Measurements from ENCODE around the gene ENO2.
"Not testable (repeated sequence)": the region's sequence is repeated elsewhere in the genome, so short reads cannot be mapped to it uniquely, and the experiment has no call there.

ENO2 gene

DNA sequence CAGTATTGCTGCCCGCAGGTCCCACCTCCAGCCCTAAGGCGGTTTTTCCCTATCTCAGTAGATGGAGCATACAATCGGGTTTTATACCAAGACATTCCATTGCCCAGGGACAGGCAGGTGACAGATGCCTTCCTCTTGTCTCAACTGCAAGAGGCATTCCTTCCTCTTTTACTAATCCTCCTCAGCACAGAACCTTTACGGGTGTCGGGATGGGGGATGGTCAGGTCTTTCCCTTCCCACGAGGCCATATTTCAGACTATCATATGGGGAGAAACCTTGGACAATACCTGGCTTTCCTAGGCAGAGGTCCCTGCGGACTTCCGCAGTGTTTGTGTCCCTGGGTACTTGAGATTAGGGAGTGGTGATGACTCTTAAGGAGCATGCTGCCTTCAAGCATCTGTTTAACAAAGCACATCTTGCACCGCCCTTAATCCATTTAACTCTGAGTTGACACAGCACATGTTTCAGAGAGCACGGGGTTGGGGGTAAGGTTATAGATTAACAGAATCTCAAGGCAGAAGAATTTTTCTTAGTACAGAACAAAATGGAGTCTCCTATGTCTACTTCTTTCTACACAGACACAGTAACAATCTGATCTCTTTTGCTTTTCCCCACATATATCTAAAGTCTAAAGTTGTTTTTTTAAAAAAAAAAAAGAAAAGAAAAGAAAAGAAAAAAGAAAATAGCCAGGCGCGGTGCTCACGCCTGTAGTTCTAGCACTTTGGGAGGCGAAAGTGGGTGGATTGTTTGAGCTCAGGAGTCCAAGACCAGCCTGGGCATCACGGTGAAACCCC lies 28.0 kb upstream of the ENO2 start:
- DNase-seq, result not testable (repeated sequence)

DNA sequence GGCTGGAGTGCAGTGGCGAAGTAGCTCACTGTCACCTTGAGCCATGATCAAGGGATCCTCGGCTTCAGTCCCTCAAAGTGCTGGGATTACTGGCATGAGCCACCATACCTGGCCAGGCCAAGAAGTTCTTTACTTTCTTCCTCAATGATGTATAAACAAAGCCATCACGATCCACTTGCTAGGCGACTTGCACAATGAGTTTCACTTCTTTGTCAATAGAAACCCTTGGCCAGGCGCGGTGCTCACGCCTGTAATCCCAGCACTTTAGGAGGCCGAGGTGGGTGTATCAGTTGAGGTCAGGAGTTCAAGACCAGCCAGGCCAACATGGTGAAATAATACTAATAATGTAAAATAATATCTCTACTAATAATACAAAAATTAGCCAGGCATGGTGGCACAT lies 26.9 kb upstream of the ENO2 start:
- DNase-seq, result no peak

DNA sequence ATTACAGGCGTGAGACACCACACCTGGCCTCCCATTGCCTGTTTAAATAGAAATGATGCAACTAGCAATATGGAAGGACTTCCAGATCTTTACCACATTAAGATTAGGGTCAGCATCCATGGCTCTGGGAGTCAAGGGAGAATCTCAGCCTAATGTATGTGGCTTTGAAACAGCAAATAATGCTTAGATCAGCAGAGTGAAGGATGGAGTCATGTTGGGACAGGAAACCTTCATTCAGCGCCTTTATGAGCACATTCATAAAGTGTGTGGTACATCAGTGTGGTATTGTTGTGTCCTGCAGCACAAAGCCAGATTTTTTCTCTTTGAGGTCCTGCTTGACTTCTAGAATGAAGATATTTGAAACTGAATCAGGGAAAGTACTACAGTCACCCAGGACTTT lies 26.0 kb upstream of the ENO2 start:
- no peak for DNase-seq

DNA sequence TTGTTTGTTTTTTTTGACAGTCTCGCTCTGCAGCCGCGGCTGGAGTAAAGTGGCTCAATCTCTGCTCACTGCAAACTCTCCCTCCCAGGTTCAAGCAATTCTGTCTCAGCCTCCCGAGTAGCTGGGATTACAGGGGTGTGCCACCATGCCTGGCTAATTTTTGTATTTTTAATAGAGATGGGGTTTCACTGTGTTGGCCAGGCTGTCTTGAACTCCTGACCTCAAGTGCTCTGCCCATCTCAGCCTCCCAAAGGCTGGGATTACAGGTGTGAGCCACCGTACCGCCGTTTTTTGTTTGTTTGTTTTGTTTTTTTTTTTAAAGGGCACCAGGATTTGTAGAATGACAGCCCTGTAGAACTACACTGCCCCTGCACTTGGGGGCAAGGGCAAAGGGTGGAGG lies 25.6 kb upstream of the ENO2 start:
- DNase-seq, result not testable (repeated sequence)

DNA sequence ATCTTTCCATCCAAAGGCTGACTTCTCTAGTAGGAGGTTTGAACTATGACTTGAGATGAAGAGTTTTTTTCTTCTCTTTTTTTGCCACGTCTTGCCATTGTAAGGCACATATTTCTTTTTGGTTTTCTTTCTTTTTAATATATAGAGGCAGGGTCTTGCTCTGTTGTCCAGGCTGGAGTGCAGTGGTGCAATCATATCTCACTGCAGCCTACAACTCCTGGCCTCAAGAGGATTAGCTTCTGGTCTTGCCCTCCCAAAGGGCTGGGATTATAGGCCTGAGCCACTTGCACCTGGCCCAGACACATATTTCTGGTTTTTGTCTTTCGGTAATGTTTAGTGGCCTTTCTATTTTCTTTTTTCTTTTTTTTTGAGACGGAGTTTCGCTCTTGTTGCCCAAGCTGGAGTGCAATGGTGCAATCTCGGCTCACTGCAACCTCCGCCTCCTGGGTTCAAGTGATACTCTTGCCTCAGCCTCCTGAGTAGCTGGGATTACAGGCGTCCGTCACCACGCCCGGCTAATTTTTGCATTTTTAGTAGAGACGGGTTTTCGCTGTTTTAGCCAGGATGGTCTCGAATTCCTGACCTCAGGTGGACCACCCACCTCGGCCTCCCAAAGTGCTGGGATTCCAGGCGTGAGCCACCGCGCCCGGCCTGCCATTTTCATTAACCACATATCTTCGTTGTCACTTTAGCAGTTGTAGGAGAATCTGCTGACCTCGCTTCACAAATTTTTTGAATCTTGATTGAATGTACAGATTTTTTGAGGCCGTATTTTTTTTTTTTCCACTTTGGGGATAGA lies 24.4 kb upstream of the ENO2 start:
- DNase-seq, result not testable (repeated sequence)

DNA sequence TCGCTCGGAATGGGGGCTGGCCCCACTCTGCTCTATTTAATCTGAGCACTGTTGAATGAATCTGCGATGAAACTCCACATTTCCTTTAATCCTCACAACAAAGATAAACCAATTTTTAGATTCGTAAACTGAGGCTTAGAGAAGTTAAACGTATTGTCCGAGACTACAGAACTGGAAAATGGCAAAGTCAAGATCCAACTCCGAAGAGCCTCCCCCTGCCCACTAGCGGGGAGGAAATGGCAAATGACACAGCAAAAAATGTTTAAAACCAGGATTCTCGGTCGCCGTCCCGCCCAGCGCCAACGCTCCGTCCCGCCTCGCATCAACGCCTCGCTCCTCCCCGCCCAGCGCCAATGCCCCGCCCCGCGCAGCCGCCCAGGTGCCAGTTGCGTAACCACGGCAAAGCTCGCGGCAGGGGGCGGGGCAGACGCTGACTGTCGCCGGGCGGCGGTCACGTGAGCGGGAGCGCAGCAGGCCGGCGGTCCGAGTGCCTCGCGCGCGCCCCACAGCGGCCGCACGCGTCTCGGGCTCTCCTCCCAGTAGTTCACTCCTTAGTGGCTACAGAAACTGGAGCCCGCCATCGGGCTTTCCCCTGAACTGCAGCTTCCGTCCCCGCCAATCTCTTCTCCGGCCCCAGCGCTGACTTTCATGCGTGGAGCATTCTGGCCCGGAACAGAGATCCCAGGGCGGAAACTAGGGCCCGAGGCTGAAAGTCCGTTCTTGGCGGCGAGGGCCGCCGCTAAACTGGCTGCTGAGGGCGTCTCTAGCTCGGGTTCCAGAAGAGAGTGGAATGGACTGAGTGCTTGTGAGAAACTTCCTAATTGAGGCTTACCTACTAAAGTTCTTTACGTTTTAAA lies 23.4 kb upstream of the ENO2 start:
- DNase-seq, result peak; percentile 100

DNA sequence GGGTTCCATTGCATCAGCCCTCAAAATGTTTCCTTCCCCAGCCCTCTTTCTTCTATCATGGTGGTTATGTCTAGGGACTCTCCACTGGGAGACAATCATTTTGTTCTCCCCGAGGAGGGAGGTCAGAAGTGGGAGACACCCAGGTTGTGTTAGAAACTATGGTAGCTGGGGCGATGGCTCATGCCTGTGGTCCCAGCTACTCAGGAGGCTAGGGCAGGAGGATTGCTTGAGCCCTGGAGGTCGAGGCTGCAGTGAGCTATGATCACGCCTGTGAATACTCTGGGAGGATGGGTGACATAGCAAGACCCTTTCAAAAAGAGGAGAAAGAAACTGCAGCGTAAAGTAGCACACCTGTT lies 22.8 kb upstream of the ENO2 start:
- DNase-seq, result no peak

DNA sequence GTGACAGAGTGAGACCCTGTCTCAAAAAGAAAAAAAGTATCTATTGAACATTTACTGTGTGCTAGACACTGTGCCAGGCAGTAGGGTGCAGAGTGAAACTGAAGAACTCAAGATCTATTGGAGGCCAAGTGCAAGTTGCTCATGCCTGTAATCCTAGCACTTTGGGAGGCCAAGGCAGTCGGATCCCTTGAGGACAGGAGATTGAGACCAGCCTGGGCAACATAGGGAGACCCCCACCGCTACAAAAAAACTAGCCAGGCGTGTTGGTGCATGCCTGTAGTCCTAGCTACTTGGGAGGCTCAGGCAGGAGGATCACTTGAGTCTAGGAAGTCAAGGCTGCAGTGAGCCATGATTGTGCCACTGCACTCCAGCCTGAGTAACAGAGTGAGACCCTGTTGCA lies 21.7 kb upstream of the ENO2 start:
- DNase-seq, result not testable (repeated sequence)

DNA sequence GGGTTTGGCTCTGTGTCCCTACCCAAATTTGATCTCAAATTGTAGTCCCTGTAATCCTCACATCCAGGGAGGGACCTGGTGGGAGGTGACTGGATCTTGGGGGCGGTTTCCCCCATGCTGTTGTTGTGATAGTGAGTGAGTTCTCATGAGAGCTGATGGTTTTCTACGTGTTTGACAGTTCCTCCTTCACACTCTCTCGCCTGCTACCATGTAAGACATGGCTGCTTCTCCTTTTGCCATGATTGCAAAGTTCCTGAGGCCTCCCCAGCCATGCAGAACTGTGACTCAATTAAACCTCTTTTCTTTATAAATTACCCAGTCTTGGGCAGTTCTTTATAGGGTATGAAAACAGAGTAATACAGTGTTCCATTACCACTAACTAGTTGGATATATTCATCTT lies 20.1 kb upstream of the ENO2 start:
- no peak for DNase-seq

DNA sequence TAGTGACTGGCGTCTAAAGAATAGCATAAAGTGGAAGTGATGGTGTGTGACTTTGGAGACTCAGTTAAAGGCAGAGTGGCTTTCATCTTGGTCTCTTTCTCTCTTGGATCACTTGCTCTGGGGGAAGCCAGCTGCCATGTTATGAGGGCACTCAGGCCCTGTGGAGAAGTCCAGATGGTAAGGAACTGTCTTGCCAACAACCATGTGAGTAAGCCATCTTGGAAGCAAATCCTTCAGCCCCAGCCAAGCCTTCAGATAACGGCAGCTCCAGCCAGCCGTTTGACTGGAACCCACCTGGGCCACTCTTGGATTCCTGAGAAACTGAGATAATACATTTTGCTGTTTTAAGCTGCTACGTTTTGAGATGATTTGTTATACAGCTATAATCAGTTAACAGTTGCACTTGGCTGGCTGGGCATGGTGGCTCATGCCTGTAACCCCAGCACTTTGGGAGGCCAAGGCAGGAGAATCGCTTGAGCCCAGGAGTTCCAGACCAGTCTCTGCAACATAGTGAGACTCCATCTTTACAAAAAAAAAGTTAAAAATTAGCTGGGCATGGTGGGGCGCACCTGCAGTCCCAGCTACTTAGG lies 17.4 kb upstream of the ENO2 start:
- no peak for DNase-seq

DNA sequence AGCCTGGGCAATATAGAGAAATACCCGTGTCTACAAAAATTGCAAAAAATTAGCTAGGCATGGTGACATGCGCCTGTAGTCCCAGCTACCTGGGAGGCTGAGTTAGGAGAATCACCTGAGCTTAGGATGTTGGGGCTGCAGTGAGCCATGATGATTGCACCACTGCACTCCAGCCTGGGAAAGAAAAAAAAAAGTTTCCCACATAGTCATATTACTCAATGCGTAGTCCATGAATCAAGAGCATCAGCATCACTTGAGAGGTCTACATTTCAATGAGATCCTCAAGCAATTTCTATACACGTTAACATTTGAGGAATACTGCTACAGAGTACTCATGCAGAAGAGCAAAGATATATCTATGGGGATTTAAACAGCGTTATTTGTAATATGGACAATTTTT lies 15.0 kb upstream of the ENO2 start:
- DNase-seq, result no peak

DNA sequence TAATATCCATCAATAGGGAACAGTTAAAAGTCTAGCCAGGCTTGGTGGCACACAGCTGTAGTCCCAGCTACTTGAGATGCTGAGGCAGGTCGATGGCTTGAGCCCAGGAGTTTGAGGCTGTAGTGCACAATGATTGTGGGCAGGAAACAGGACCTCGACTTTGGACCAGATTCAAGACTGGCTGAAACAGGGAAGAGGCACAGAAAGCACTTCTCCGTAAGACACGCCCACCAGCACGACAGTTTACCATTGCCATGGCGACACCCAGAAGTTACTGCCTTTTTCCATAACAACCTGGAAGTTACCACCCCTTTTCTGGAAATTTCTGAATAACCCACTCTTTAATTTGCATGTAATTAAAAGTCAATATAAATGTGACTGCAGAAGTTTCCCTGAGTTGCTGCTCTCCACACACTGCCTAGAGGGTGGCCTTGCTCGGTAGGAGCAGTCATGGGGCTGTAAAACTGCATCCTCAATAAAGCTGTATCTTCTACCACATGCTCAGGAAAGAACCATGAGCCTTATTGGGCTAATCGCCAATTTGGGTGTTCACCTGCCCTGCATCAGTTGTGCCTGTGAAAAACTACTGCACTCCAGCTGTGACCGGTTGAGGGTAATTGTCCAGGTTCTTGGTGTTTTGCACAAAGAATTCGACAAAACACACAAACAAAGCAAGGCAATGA lies 14.4 kb upstream of the ENO2 start:
- DNase-seq, result no peak

DNA sequence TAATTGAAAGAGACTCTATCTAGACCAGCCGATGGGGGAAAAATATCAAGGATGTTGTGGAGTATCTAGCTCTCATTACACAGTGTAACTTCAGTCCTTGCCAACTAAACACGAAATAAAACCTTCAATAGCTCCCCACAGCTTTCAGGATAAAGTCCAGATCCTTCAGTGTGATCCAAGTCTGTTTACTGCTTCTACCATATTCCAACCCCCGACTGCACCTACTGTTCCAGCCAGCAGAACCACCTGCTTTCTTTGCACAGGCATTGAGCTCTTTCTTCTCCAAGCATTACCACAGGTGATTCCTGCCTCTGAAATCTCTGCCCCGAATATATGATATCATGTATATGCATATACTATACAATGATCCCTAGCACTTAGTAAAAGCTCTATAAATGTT lies 11.9 kb upstream of the ENO2 start:
- DNase-seq, result no peak

DNA sequence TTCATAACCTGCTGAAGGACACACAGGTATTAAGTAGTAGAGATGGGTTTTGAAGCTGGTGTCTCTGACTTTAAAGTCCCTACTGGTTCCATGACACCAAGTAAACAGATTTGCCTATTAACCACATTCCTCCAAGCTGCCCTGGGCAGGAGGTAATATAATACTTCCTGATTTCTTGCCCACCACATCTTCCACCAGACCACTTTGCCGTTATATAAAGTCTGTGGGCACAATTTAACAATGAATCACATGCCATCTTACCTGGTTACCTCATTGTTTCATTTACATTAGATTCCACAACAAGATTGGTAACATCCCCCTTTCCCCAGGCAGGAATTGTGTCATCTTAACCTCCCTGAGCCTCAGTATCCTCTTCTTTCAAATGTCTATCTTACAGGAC lies 10.7 kb upstream of the ENO2 start:
- DNase-seq, result no peak

DNA sequence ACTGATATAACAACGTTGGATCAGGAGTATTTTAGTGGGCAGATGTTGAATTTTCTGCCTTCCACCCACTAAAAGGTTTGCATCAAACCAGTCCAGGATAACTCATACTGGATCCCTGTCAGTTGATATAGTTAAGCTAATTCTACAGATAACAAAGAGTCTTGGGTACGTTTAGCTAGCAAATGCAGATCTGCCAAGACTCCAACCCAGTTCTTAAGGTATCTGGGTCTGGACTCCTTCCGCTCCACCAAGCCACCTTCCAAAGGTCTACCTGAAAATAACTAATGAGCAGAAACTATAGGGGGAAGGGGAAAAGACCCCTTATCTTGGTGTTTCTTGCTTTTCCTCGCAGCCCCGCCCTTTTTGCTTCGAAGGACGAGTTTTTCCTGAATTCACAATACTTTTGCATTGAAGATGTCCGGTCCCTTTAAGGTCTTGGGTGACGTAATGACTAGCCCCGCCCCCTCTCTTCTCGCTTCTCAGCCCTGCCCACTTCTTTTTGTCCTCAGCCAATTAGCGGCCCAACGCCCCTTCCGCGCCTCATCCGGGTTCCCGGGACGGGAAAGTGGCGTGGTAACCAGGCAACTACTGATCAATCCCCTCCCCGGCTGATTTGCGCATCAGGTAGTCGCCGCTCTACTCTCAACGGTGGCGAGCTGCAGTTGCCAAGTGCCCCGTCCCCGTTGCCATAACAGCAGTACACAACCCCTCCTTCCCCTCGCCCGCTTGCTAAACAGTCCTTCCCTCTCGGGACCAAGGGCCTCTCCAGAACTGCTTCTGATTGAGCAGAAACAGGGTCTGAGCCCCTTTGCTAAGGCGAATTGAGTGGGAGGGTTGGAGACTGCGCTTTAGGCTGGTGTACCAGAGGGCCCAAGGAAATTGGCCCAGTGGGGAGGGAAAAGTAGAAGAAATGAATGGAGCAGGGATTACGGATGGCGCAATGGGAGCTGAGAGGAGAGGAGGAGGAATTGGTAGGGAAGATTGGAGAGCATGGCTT lies 9.8 kb upstream of the ENO2 start, which contains the start of gene LRRC23:
Gene LRRC23, plus strand, starts transcription at position 543 of the 997 bp plus-strand sequence. CDS start 812 bp downstream, outside the sequence.
- DNase-seq, result peak; percentile 99

DNA sequence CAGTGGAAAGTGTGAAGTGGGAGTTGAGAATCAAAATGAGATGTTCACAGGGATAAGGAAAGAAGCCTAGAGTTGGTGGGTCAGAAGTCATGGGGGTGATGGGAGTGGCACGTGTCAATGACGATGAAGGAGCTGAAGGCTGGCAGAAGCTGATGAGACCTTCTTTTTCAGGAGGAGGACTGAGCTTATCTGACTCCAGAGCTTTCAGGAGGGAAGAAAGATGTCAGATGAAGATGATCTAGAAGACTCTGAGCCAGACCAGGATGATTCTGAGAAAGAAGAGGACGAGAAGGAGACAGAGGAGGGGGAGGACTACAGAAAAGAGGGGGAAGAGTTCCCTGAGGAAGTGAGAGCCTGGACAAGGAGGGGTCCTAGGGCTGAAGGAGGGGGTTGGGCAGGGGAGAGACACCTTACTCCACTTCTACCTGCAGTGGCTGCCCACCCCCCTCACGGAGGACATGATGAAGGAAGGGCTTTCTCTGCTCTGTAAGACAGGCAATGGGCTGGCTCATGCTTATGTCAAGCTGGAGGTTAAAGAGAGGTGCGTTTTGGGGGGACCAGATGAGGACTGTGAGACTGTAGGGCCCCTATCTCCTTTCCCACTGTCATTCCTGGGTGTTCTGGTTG lies 8.9 kb upstream of the ENO2 start:
- no peak for DNase-seq

DNA sequence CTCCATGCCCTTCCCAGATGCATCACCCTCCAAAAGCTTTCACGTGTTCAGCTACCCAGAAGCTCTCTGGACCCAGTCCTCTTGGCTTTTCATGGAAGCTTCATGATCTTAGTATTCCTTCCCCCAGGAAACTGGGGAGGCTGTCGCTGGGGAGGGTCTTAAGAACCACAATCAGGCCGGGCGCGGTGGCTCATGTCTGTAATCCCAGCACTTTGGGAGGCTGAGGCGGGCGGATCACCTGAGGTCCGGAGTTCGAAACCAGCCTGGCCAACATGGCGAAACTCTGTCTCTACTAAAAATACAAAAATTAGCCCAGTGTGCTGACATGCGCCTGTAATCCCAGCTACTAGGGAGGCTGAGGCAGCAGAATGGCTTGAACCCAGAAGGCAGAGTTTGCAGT lies 6.2 kb upstream of the ENO2 start:
- not testable (repeated sequence) for DNase-seq

DNA sequence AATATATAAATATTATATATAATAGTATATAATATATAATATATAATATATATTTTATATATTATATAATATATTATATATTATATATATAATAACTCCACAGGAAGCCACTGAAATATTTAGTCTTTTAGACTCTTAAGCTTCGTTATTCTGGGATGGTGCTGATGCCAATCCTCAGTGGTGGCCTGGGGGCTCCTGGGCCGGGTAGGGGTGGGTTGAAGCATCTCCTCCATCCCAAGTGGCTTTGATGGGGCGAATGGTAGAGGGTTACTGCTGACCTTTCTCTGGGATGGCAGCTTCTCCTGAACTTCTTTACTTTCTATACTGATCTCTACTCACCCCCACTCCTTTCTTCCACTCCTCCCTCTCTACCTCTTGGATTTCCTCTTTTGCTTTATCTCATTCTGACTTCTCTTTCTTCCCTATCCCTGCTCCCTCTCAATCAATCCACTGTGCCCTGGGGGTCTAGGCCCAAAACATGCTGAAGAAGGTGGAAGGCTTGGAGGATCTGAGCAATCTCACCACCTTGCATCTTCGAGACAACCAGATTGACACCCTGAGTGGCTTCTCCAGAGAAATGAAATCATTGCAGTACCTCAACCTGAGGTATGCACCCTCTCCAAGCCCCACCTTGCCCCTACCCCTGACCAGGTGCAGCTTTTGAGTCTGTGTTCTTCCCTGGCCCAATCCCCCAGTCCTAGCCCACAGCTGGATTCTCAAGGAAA lies 4.8 kb upstream of the ENO2 start:
- no peak for DNase-seq

DNA sequence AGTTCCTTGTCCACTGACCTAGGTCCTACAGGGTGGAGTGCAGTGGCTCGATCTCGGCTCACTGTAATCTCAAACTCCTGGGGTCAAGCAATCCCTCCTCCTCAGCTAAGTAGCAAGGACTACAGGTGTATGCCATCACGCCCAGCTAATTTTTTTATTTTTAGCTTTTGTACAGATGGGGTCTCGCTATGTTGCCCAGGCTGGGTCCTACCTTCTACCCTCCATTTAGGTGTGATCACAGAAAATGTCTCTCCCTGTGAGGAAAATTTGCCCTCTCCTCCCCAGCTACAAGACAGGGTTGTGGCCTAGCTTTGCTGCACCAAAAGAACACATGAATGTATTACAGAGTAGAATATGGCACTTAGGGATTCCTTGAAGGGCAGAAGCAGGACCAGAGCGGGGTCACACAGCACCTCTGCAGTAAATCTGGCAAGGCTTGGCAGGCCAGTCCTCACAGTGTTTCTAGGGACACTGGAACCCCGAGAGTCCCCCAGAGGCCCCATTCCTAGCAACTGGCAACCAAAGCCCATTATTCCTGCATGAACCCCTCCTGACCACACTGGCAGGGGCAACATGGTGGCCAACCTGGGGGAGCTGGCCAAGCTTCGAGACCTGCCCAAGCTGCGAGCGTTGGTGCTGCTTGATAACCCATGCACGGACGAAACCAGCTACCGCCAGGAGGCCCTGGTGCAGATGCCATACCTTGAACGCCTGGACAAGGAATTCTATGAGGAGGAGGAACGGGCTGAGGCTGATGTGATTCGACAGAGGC lies 2.0 kb upstream of the ENO2 start:
- DNase-seq, result no peak
